Hepatocyte (in vitro differentiated cells): Measurements from ENCODE around the gene CAPG. TPM values are rescaled to one million over a fixed set of nuclear protein-coding genes. Genes with fewer than 3 reads are reported as not detected.

Experiments used
- DNase-seq: peaks from one replicate; pipeline ENCODE4 v3.0.0-alpha.2; 2016; ENCODE audit warnings: low spot score
- H2AFZ ChIP-seq: fragments of 200-600 bp; sonication (generic); 2 replicates; pipeline ENCODE4 v1.6.0; 2016; ENCODE audit warnings: antibody characterized with exemption, mild to moderate bottlenecking
- H3K27ac ChIP-seq: fragments of 200-600 bp; sonication (generic); 2 replicates; pipeline ENCODE4 v1.5.1; 2016; ENCODE audit warnings: mild to moderate bottlenecking
- H3K27me3 ChIP-seq: fragments of 200-600 bp; sonication (generic); 2 replicates; pipeline ENCODE4 v1.6.1; 2016
- H3K36me3 ChIP-seq: fragments of 200-600 bp; sonication (generic); replicated peaks from 2 replicates; pipeline ENCODE4 v1.5.1; 2016; ENCODE audit warnings: low read depth; ENCODE audit not compliant: insufficient read depth
- H3K4me1 ChIP-seq: fragments of 200-600 bp; sonication (generic); 2 replicates; pipeline ENCODE4 v1.5.1; 2016; ENCODE audit warnings: mild to moderate bottlenecking, moderate library complexity; ENCODE audit not compliant: insufficient read depth
- H3K4me2 ChIP-seq: fragments of 200-600 bp; sonication (generic); 2 replicates; pipeline ENCODE4 v1.6.0; 2016
- H3K4me3 ChIP-seq: fragments of 200-600 bp; sonication (generic); 2 replicates; pipeline ENCODE4 v1.5.1; 2016; ENCODE audit warnings: mild to moderate bottlenecking
- H3K79me2 ChIP-seq: fragments of 200-600 bp; sonication (generic); 2 replicates; pipeline ENCODE4 v1.6.0; 2017; ENCODE audit warnings: mild to moderate bottlenecking
- H3K9me2 ChIP-seq: fragments of 200-600 bp; sonication (generic); replicated peaks from 2 replicates; pipeline ENCODE4 v1.6.0; 2017; ENCODE audit warnings: mild to moderate bottlenecking; ENCODE audit not compliant: insufficient read depth
- H3K9me3 ChIP-seq: fragments of 200-600 bp; sonication (generic); 2 replicates; pipeline ENCODE4 v1.5.1; 2016; ENCODE audit warnings: low read depth, mild to moderate bottlenecking
- H4K20me1 ChIP-seq: fragments of 200-600 bp; sonication (generic); 2 replicates; pipeline ENCODE4 v1.6.0; 2016; ENCODE audit warnings: mild to moderate bottlenecking; ENCODE audit not compliant: insufficient read depth, poor library complexity, severe bottlenecking
- EZH2 ChIP-seq: fragments of 200-600 bp; sonication (generic); IDR thresholded peaks from 2 replicates; pipeline ENCODE4 v1.6.1; 2016; ENCODE audit warnings: antibody characterized with exemption, mild to moderate bottlenecking, borderline replicate concordance
- EZH2phosphoT487 ChIP-seq: fragments of 200-600 bp; sonication (generic); IDR thresholded peaks from one replicate; pipeline ENCODE4 v1.6.1; 2018; ENCODE audit warnings: antibody characterized with exemption, mild to moderate bottlenecking, low read depth, moderate library complexity; ENCODE audit not compliant: unreplicated experiment, severe bottlenecking
- WGBS: methylation state at CpG from one replicate; pipeline ENCODE4 v1.1.6; 2016; ENCODE audit warnings: low lambda C conversion rate; ENCODE audit errors: missing lambda C conversion rate; 5-methylcytosine and 5-hydroxymethylcytosine counted together
- polyA plus RNA-seq: library from polyadenylated mRNA; unstranded; fragments of >200 nt; fragmentation: Nextera tagmentation; extraction: Ambion mirVana; gene quantifications from 2 replicates; pipeline ENCODE4 v1.2.1, GENCODE V29; 2016
- total RNA-seq: library from RNA; depleted of rRNA; stranded (reverse); fragments of >200 nt; gene quantifications from 2 replicates; pipeline ENCODE4 v1.2.3, GENCODE V29; 2014
- TF ChIP-seq, protein P1 (sequence below): fragments of 200-600 bp; sonication (generic); IDR thresholded peaks from 2 replicates; pipeline ENCODE4 v1.5.1; 2016; ENCODE audit warnings: antibody characterized with exemption, mild to moderate bottlenecking; ENCODE audit not compliant: poor library complexity

Gene CAPG
- total and polyA plus RNA-seq, 2 experiments from 2014 or later, result 108 to 172 TPM

DNA sequence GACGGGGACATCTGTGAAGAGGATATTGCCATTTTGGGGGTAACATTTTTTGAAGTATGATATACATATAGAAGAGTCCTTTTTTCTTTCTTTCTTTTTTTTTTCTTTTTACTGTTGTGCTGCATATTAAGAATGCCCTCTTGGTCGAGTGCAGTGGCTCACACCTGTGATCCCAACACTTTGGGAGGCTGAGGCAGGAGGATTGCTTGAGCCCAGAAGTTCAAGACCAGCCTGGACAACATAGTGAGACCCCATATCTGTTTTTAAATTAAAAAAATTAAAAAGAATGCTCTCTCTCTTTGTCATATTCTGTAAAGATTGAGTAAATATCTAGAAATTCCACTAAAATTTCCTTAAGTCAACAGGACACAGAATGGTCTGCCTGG lies 11.9 kb upstream of the CAPG start:
- TF ChIP-seq EZH2, result no peak
- TF ChIP-seq, protein P1, sequence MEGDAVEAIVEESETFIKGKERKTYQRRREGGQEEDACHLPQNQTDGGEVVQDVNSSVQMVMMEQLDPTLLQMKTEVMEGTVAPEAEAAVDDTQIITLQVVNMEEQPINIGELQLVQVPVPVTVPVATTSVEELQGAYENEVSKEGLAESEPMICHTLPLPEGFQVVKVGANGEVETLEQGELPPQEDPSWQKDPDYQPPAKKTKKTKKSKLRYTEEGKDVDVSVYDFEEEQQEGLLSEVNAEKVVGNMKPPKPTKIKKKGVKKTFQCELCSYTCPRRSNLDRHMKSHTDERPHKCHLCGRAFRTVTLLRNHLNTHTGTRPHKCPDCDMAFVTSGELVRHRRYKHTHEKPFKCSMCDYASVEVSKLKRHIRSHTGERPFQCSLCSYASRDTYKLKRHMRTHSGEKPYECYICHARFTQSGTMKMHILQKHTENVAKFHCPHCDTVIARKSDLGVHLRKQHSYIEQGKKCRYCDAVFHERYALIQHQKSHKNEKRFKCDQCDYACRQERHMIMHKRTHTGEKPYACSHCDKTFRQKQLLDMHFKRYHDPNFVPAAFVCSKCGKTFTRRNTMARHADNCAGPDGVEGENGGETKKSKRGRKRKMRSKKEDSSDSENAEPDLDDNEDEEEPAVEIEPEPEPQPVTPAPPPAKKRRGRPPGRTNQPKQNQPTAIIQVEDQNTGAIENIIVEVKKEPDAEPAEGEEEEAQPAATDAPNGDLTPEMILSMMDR, result no peak
- no peak for TF ChIP-seq EZH2phosphoT487
- no peak overlapping the region for H3K4me3 ChIP-seq
- H4K20me1 ChIP-seq, result no peaks in the 10 kb centered on the region
- no peaks in the 10 kb centered on the region for H3K9me2 ChIP-seq
- peak overlapping the region; percentile 95 for H3K27ac ChIP-seq
- peak overlapping the region; percentile 62 for H3K4me2 ChIP-seq
- H3K4me1 ChIP-seq, result peaks cover 40% of the 10 kb centered on the region
- DNase-seq, result no peak
- WGBS, result 80% methylated on average over 2 of the region's 2 CpGs
- H3K79me2 ChIP-seq, result no peaks in the 10 kb centered on the region
- no peaks in the 10 kb centered on the region for H3K9me3 ChIP-seq
- no peak overlapping the region for H2AFZ ChIP-seq
- H3K27me3 ChIP-seq, result no peaks in the 10 kb centered on the region
- no peaks in the 10 kb centered on the region for H3K36me3 ChIP-seq

DNA sequence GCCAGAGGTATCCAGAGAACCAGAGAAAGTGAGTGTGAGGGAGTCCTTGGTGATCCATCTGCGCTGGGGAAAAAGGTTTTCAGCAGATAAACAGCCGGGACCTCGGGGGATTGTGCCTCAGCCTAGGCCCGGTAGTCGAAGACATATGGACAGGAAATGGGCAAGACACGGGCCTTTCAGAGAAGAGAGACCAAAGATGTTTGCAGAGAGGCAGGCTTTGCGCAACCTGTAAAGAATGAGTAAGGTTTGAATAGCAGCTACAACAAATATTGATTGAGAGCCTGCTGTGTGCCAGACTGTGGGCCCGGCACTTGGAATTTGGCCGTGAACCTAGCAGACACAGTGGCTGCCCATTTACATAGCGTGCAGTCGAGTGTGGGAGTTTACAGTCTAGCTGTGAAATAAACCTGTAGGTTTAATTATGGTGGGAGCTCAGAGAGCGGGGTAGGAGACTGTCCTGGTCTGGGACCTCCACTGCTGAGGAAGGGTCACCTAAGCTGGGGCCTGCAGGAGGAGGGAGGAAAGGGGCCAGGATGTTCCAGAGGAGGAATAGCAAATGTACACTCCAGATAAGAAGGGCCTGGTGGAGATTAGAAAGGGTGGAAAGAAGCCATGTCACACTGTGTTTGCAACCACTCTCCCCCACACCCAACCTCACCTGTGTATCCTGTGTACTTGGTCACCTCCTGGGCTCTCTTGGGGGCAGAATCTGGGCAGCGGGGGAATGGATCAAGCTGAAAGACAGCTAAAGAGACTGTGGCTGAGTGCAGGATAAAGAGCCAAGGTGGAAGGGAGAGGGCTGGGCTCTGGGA lies 11.3 kb upstream of the CAPG start:
- no peak overlapping the region for H3K4me3 ChIP-seq
- no peaks in the 10 kb centered on the region for H3K36me3 ChIP-seq
- WGBS, result 49% methylated on average over 13 of the region's 13 CpGs
- peaks cover 40% of the 10 kb centered on the region for H3K4me1 ChIP-seq
- peak; percentile 80 for DNase-seq
- no peaks in the 10 kb centered on the region for H3K27me3 ChIP-seq
- no peaks in the 10 kb centered on the region for H3K9me2 ChIP-seq
- no peaks in the 10 kb centered on the region for H3K9me3 ChIP-seq
- TF ChIP-seq, protein P1, result no peak
- TF ChIP-seq EZH2 (no peak), EZH2phosphoT487 (no peak)
- H3K4me2 ChIP-seq, result peak overlapping the region; percentile 66
- H3K27ac ChIP-seq, result peak overlapping the region; percentile 95
- H2AFZ ChIP-seq, result peak overlapping the region; percentile 13
- no peaks in the 10 kb centered on the region for H3K79me2 ChIP-seq
- H4K20me1 ChIP-seq, result no peaks in the 10 kb centered on the region

DNA sequence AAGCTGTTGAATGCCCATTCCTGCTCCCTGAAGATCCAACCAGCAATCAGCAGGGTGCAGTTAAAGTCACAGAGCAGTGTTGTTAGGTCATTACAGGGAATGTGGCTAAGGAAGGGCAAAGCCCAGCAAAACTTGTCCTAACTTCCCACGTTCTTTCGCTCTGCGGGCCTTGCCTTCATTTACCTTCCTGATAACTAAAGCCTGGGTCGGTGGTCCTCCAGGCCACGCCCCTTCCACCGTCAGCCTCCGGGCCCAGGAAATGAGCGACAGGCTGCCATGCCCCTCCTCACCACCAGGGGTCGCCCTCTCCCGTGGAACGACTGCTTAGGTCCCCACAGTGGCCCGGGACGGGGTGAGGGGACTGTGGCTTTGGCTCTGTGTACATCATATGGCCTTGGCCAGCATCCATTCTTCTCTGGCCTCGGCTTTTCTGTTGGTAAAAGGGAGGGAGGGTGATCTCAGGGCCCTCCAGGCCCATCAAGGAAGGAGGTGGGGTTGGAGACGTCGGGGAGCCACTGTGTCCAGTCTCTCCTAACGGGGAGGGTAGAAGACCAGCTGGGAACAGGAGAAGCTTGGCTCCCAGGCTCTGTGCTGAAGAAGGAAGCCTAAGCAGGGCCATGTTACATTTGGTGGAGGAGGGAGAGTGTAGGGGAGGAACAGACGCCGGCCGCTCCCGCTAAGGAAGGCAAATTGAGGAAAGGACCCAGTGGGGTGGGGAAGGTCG lies 10.5 kb upstream of the CAPG start:
- no peak overlapping the region for H3K4me3 ChIP-seq

More for the DNA sequence above, 10.5 kb upstream of the CAPG start:
- Histone ChIP-seq H3K9me3 (no peaks in the 10 kb centered on the region), H3K9me2 (no peaks in the 10 kb centered on the region), H3K36me3 (no peaks in the 10 kb centered on the region), H3K4me2 (peak overlapping the region; percentile 66), H3K79me2 (no peaks in the 10 kb centered on the region), H3K4me1 (peaks cover 40% of the 10 kb centered on the region), H2AFZ (peak overlapping the region; percentile 42), H4K20me1 (no peaks in the 10 kb centered on the region), H3K27ac (peak overlapping the region; percentile 95), H3K27me3 (no peaks in the 10 kb centered on the region)
- 18% methylated on average over 22 of the region's 22 CpGs for WGBS
- TF ChIP-seq, protein P1, result peak; percentile 100
- no peak for TF ChIP-seq EZH2
- DNase-seq, result peak; percentile 93
